Parathyroid adenoma (tissue), 2 donors: ENCODE results near the gene PRKRIP1.

Experiments used
- H2AFZ ChIP-seq: fragments of 300-600 bp; sonication (generic); one replicate; pipeline ENCODE4 v1.7.0; 2017; ENCODE audit warnings: antibody characterized with exemption, mild to moderate bottlenecking
- H3K27ac ChIP-seq: fragments of 300-600 bp; sonication (generic); one replicate; pipeline ENCODE4 v1.7.0; 2017
- H3K27me3 ChIP-seq: fragments of 300-600 bp; sonication (generic); one replicate; pipeline ENCODE4 v1.7.0; 2017; ENCODE audit warnings: low read length; ENCODE audit not compliant: control insufficient read depth, insufficient read depth
- H3K36me3 ChIP-seq: fragments of 300-600 bp; sonication (generic); one replicate; pipeline ENCODE4 v1.7.0; 2017; ENCODE audit warnings: low read length; ENCODE audit not compliant: control insufficient read depth, insufficient read depth
- H3K4me1 ChIP-seq: fragments of 300-600 bp; sonication (generic); one replicate; pipeline ENCODE4 v1.7.0; 2017; ENCODE audit warnings: control low read depth
- H3K4me2 ChIP-seq: fragments of 300-600 bp; sonication (generic); one replicate; pipeline ENCODE4 v1.7.0; 2017; ENCODE audit warnings: low read length
- H3K4me3 ChIP-seq: fragments of 300-600 bp; sonication (generic); one replicate; pipeline ENCODE4 v1.7.0; 2017; ENCODE audit warnings: low read depth, low read length
- H3K79me2 ChIP-seq: fragments of 300-600 bp; sonication (generic); one replicate; pipeline ENCODE4 v1.7.0; 2017; ENCODE audit warnings: control low read depth
- H3K9ac ChIP-seq: fragments of 300-600 bp; sonication (generic); one replicate; pipeline ENCODE4 v1.7.0; 2017; ENCODE audit warnings: mild to moderate bottlenecking
- H3K9me3 ChIP-seq: fragments of 300-600 bp; sonication (generic); one replicate; pipeline ENCODE4 v1.7.0; 2017; ENCODE audit warnings: low read length; ENCODE audit not compliant: control insufficient read depth
- TF ChIP-seq, protein P1 (sequence below): fragments of 300-600 bp; sonication (generic); IDR thresholded peaks from one replicate; pipeline ENCODE4 v1.7.0; 2017; ENCODE audit warnings: antibody characterized with exemption, mild to moderate bottlenecking
- donor health status: primary hyperparathyroidism.

The PRKRIP1 gene

GRCh38 chr7:102412548-102412947 lies 16.4 kb downstream of the PRKRIP1 start:
- TF ChIP-seq, protein P1, sequence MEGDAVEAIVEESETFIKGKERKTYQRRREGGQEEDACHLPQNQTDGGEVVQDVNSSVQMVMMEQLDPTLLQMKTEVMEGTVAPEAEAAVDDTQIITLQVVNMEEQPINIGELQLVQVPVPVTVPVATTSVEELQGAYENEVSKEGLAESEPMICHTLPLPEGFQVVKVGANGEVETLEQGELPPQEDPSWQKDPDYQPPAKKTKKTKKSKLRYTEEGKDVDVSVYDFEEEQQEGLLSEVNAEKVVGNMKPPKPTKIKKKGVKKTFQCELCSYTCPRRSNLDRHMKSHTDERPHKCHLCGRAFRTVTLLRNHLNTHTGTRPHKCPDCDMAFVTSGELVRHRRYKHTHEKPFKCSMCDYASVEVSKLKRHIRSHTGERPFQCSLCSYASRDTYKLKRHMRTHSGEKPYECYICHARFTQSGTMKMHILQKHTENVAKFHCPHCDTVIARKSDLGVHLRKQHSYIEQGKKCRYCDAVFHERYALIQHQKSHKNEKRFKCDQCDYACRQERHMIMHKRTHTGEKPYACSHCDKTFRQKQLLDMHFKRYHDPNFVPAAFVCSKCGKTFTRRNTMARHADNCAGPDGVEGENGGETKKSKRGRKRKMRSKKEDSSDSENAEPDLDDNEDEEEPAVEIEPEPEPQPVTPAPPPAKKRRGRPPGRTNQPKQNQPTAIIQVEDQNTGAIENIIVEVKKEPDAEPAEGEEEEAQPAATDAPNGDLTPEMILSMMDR, result peak; percentile 86
- peak overlapping the region; percentile 87 for H3K27ac ChIP-seq
- no peaks in the 10 kb centered on the region for H3K27me3 ChIP-seq
- H3K9ac ChIP-seq, result no peak overlapping the region
- peaks cover 4% of the 10 kb centered on the region for H3K79me2 ChIP-seq
- peaks cover 41% of the 10 kb centered on the region for H3K4me1 ChIP-seq
- H2AFZ ChIP-seq, result no peak overlapping the region
- H3K4me3 ChIP-seq, result no peak overlapping the region
- no peaks in the 10 kb centered on the region for H3K9me3 ChIP-seq
- H3K4me2 ChIP-seq, result no peak overlapping the region
- no peaks in the 10 kb centered on the region for H3K36me3 ChIP-seq

GRCh38 chr7:102413091-102413490 lies 16.9 kb downstream of the PRKRIP1 start:
- peaks cover 41% of the 10 kb centered on the region for H3K4me1 ChIP-seq
- H3K9ac ChIP-seq, result no peak overlapping the region
- no peaks in the 10 kb centered on the region for H3K9me3 ChIP-seq
- no peaks in the 10 kb centered on the region for H3K36me3 ChIP-seq
- H3K79me2 ChIP-seq, result peaks cover 5% of the 10 kb centered on the region
- TF ChIP-seq, protein P1, result no peak
- peak overlapping the region; percentile 87 for H3K27ac ChIP-seq
- no peak overlapping the region for H3K4me3 ChIP-seq
- H3K27me3 ChIP-seq, result no peaks in the 10 kb centered on the region
- H3K4me2 ChIP-seq, result no peak overlapping the region
- no peak overlapping the region for H2AFZ ChIP-seq

DNA sequence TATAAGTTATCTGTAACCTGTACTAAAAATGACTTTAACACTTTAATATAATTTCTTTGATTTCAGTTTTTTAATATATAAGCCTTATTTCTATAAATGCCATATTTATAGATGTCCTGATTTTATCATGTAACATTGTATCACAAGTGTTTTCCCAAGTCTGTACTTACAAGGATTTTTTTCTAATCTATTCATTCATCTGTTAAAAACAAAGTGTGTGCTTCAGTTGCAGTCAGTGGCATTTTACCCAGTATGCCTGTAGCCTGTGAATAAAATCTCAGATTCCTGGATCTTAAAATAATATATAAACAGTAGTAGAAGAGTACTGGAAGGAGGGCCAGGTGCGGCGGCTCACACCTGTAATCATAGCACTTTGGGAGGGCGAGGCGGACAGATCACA lies 17.4 kb downstream of the PRKRIP1 start:
- H3K27me3 ChIP-seq, result no peaks in the 10 kb centered on the region
- H3K79me2 ChIP-seq, result peaks cover 7% of the 10 kb centered on the region
- H3K36me3 ChIP-seq, result no peaks in the 10 kb centered on the region
- no peak overlapping the region for H3K9ac ChIP-seq
- H3K4me1 ChIP-seq, result peaks cover 46% of the 10 kb centered on the region
- no peak overlapping the region for H2AFZ ChIP-seq
- H3K4me2 ChIP-seq, result peak overlapping the region; percentile 4
- no peak overlapping the region for H3K4me3 ChIP-seq
- TF ChIP-seq, protein P1, result no peak
- H3K27ac ChIP-seq, result peak overlapping the region; percentile 87
- no peaks in the 10 kb centered on the region for H3K9me3 ChIP-seq

DNA sequence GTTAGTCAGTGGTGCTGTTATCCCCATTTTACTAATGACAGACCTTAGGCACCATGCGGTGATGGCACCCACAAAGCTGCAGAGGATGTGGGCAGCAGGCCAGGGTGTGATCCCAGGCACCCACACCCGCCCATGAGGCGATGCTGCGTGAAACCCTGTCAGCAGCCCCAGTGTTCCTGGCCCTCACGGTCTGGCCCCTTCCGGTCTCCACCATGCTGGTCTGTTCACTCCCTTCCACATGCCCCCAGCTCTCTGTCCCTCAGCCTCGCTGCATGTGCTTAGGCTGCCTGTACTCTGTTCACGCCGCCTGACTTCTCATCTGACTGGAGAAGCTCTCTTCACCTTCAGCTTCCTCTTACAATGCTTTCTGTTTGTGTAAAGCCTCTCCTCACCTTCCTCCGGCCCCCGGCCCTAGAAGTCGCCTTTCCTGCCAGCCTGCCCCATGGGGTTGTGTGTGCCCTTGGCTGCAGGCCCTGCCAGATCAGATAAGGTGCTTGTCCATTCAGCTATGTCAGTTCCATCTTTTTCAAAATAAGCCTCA lies 19.6 kb downstream of the PRKRIP1 start:
- peak overlapping the region; percentile 62 for H3K4me2 ChIP-seq
- no peaks in the 10 kb centered on the region for H3K9me3 ChIP-seq
- peak overlapping the region; percentile 87 for H3K27ac ChIP-seq
- H3K36me3 ChIP-seq, result no peaks in the 10 kb centered on the region
- H3K4me1 ChIP-seq, result peaks cover 51% of the 10 kb centered on the region
- peak overlapping the region; percentile 63 for H2AFZ ChIP-seq
- TF ChIP-seq, protein P1, result no peak
- H3K9ac ChIP-seq, result no peak overlapping the region
- H3K27me3 ChIP-seq, result no peaks in the 10 kb centered on the region
- H3K4me3 ChIP-seq, result peak overlapping the region; percentile 27
- H3K79me2 ChIP-seq, result peaks cover 17% of the 10 kb centered on the region

GRCh38 chr7:102416406-102416805 lies 20.2 kb downstream of the PRKRIP1 start:
- Histone ChIP-seq H3K79me2 (peaks cover 17% of the 10 kb centered on the region), H3K36me3 (no peaks in the 10 kb centered on the region), H3K9ac (no peak overlapping the region), H3K27me3 (no peaks in the 10 kb centered on the region), H3K4me2 (peak overlapping the region; percentile 62), H2AFZ (peak overlapping the region; percentile 63), H3K4me3 (peak overlapping the region; percentile 27), H3K27ac (peak overlapping the region; percentile 87), H3K9me3 (no peaks in the 10 kb centered on the region), H3K4me1 (peaks cover 51% of the 10 kb centered on the region)
- TF ChIP-seq, protein P1, result no peak
